Stimulated activated CD8-positive, alpha-beta memory T cell treated with anti-CD3 and anti-CD28 coated beads, Interleukin-12 subunit alpha, Interleukin-12 subunit beta, amount 100 ng/mL, for 1 hour (primary cell): ENCODE data around the gene CSNK1D.
"Not testable (repeated sequence)": the region's sequence is repeated elsewhere in the genome, so short reads cannot be mapped to it uniquely, and the experiment has no call there.

Source experiments
- DNase-seq: peaks from one replicate; pipeline ENCODE4 v3.0.0-alpha.2; 2020; ENCODE audit warnings: low read depth

CSNK1D gene

GRCh38 chr17:82213251-82214011 lies 60.1 kb downstream of the CSNK1D start:
- peak; percentile 61 for DNase-seq

GRCh38 chr17:82212331-82213250 lies 60.9 kb downstream of the CSNK1D start, which contains the start of gene CCDC57:
TSS of gene CCDC57 (minus strand) at chr17:82212842. CDS start at chr17:82201944, 10,898 bp downstream.
- no peak for DNase-seq

DNA sequence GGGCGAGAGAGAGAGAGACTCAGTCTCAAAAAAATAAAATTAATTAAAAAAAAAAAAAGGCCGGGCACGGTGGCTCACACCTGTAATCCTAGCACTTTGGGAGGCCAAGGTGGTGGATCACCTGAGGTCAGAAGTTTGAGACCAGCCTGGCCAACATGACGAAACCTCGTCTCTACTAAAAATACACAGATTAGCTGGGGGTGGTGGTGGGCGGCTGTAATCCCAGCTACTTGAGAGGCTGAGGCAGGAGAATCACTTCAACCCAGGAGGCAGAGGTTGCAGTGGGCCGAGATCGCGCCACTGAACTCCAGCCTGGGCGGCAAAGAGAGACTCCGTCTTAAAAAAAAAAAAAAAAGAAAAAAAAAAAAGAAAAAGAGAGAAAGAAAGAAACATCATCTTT lies 62.8 kb downstream of the CSNK1D start:
- DNase-seq, result not testable (repeated sequence)

DNA sequence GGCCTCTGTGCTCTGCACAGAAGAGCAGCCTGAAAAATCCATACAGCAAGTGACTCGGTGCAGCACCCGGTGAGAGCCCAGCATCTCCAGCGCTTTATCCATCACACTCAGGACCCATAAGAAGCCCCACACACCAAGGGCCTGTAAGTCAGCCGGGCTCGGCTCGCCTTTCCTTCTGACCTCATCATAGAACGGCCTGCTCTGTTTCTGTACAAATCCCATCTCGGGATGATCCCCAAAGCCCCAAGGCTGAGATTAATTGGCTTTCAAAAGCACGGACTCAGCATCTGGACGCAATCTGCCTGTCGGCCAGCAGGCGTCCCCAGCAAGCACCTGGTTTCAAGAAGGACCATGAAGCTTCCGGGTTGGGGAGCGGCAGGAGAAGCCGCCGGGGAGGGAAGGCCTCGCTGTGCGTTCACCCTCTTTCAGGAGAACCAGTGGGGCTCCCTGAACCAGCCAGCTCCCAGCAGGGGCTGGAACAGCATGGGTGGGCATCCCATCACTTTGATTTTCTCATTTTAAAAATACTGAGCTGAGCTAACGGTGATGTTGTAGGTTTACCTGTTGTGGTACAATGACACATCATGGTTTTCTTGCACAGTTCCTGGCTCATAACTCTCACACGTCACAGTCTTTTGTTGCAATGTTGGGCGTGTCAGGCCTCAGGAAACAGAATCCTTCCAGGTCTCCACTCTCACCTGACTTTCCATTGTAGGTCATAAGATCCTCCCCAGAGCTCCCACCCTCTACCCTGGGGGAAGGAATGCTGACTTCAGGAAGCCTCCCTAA lies 67.6 kb downstream of the CSNK1D start:
- peak; percentile 66 for DNase-seq

- no peak for DNase-seq
These were observed 68.4 kb downstream of the CSNK1D start for GRCh38 chr17:82204831-82205719.

DNA sequence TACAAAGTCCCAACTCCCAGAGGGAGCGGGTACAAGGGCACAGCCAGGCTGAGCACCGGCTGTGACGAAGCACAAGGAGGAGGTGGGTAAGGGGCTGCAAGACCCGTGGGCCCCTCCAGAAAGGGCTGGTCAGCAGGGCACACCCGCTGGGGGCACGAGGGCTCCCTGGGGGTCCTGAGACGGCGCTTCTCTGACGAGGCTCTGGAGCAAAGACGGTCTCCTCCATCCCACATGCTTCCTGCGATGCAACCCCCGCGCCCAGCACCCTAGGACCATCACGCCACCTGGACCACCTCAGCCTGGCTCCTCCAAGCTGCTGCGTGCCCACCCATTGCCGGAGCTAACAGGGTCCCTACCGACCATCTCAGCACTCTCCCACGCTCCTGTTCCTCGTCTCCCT lies 69.6 kb downstream of the CSNK1D start:
- DNase-seq, result no peak

GRCh38 chr17:82202981-82203380 lies 70.5 kb downstream of the CSNK1D start:
- no peak for DNase-seq

DNA sequence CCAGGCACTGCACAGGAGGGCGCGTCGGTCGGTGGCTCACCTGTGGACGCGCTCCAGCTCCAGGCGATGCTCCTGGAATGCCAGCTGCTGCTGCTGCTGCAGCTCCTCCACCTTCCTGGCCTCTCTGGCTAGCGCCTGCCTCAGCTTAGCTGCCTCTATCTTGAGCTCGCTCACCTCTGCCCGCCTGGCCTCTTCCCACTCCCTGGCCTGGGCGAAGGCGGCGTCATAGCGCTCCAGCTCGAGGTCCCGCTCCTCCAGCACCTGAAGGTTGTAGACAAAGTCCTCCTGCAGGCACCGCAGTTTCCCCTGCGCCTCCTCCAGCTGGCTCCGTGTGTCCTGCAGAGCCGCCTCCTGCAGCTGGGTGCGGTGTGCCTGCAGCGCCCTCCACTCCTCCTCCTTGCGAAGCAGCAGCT lies 72.0 kb downstream of the CSNK1D start:
- no peak for DNase-seq

DNA sequence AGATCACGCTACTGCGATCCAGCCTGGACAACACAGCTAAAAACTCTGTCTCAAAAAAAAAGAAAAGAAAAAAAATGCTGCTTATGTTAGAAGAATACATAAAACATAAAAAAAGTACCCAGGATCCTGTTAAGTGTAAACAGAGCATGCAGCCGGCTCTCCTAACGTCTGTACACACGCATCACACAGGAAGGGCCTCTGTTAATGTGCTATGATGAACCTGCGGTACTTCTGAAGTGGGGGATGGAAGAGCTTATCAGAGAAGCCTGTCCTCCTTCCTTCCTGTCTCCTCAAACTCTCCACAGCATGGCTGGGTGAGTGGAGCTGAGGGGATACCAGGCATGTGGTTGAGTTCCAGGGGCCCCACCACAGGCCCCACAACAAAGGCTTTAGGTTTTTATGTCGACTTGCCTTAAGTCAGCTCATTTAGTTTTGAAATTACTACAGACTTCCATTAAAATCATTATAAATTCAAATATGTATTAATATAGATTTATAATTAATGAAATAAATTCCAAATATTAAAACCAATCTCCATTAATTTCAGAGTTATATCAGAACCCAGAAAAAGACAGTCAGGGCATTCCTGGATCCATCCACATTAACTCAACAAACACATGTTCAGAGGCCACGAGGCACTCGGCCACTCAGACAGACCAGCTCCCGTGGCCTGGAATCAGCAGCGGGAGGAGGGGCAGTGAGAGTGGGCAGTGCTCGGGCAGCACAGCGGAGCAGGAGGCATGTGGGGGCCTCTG lies 72.6 kb downstream of the CSNK1D start:
- DNase-seq, result no peak

DNA sequence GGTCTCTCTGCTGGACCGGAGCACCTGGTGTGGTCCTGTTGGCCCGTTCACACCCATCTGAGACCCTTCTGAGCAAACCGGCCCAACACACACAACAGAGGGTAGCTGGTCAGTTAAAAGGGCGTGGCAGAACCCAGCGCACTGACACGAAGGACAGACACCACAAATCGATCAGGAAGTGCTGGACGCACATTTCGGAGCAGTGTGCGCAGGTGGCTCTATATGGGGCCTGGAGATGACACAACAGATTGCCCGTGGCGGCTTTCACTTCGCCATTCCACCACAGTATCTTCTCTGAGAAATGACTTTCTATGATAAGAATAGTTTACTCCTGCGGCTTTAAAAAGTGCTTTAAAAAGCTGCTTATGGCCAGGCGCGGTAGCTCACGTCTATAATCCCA lies 73.4 kb downstream of the CSNK1D start:
- no peak for DNase-seq

DNA sequence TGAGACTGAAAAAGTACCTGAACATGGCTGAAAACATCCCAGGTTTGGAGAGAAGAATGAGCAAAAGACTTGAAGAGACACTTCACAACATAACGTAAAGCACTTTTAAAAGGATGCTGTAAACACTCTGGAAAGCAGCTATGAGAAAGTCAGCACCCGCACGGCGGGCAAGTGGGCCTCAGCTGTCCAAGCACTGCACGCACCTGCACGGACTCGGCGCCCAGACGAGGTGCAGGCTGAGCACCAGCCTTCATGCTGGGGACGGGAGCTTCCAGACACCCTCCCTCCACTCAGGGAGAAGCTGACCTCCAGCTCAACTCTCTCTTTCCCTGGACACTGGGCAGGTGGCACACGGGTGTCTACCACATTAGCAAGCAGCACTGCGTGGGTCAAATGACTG lies 74.0 kb downstream of the CSNK1D start:
- no peak for DNase-seq

- no peak for DNase-seq
These were observed 75.4 kb downstream of the CSNK1D start for GRCh38 chr17:82198092-82198491.

GRCh38 chr17:82195675-82196672 lies 77.5 kb downstream of the CSNK1D start:
- DNase-seq, result no peak

DNA sequence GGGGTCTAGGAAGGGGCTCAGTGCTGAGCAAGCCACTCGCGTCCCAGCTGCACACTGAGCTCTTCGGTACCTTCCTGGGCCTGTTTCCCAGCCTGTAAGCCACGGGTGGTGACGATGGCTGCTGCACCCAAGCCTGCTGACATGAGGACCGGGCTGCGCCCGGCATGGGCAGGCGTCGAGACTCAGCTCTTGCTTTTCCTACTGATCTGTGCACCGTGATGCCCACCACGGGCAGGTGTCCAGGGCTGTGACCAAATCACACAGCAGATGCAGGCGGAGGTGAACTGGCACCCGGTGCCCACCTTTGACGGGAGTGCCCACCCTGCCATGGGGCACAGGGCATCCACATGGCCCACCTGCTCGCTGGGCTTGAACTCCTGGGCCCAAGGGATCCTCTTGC lies 78.7 kb downstream of the CSNK1D start:
- DNase-seq, result no peak

- DNase-seq, result no peak
These were observed 79.8 kb downstream of the CSNK1D start for GRCh38 chr17:82193520-82194220.

GRCh38 chr17:82193050-82193449 lies 80.5 kb downstream of the CSNK1D start:
- DNase-seq, result not testable (repeated sequence)
